ENCODE results near the gene YDJC.

- TF ChIP-seq CTCF (IDR thresholded peaks at IDR 0.05) (no peak), POLR2A (IDR thresholded peaks at IDR 0.05) (no peak)
Observed at GRCh38 chr22:21599053-21599893, 30.5 kb downstream of the YDJC start.
